Measurements from ENCODE around the gene KCNQ2. TPM values are rescaled to one million over a fixed set of nuclear protein-coding genes. Genes with fewer than 3 reads are reported as not detected.

KCNQ2 gene
- total RNA-seq, 4 donors from 2014 or later: not detected

GRCh38 chr20:63465380-63466249 lies 6.8 kb downstream of the KCNQ2 start:
- no peak for DNase-seq (ENCODE audit: low spot score in 2 of 2)

GRCh38 chr20:63464289-63464635 lies 8.2 kb downstream of the KCNQ2 start:
- TF ChIP-seq POLR2A (IDR thresholded peaks at IDR 0.05) (no peak), CTCF (IDR thresholded peaks at IDR 0.05) (no peak), EP300 (IDR thresholded peaks at IDR 0.05) (no peak)
- Histone ChIP-seq H3K27ac (no peak overlapping the region), H3K4me1 (no peaks in the 10 kb centered on the region), H3K27me3 (peaks cover 0 to 88% of the 10 kb centered on the region in 2 donors), H3K4me3 (no peak overlapping the region), H3K9me3 (no peaks in the 10 kb centered on the region), H3K36me3 (no peaks in the 10 kb centered on the region)
- WGBS, 2 donors: 81% methylated on average over 11 of the region's 12 CpGs
- no peak for DNase-seq (ENCODE audit: low spot score in 2 of 2)

More at GRCh38 chr20:63465380-63466249, 6.8 kb downstream of the KCNQ2 start:
- no peaks in the 10 kb centered on the region for H3K4me1 ChIP-seq
- H3K27me3 ChIP-seq: peaks cover 0 to 92% of the 10 kb centered on the region in 2 donors
- 82 to 83% methylated on average over 51 to 54 of the region's 56 CpGs for WGBS, 2 donors
- no peak for TF ChIP-seq EP300 (IDR thresholded peaks at IDR 0.05)
- no peaks in the 10 kb centered on the region for H3K9me3 ChIP-seq
- no peaks in the 10 kb centered on the region for H3K36me3 ChIP-seq
- H3K27ac ChIP-seq: no peak overlapping the region
- H3K4me3 ChIP-seq: no peak overlapping the region

GRCh38 chr20:63463400-63464288 lies 8.8 kb downstream of the KCNQ2 start:
- Histone ChIP-seq H3K4me1 (no peaks in the 10 kb centered on the region), H3K27me3 (peaks cover 0 to 84% of the 10 kb centered on the region in 2 donors)
- 31% methylated on average over 22 of the region's 22 CpGs for WGBS, 2 donors

DNA sequence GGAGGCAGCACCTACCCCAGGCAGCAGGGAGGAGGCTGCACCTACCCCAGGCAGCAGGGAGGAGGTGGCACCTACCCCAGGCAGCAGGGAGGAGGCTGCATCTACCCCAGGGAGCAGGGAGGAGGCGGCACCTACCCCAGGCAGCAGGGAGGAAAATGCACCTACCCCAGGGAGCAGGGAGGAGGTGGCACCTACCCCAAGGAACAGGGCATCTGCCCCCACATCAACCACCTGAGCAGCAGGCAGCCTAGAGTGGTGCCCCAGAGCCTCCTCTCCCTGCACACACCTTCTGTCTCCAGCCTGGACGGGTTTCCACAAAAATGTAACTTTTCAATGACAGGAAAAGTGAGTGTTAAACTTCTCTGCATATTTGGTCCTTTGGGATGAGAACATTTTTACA lies 10.2 kb downstream of the KCNQ2 start:
- Histone ChIP-seq H3K27ac (no peak overlapping the region), H3K9me3 (no peaks in the 10 kb centered on the region), H3K36me3 (no peaks in the 10 kb centered on the region), H3K27me3 (peaks cover 0 to 85% of the 10 kb centered on the region in 2 donors), H3K4me1 (no peaks in the 10 kb centered on the region), H3K4me3 (no peak overlapping the region)
- 56 to 89% methylated on average over 2 of the region's 2 CpGs for WGBS, 2 donors
- DNase-seq (ENCODE audit: low spot score in 2 of 2): no peak
- TF ChIP-seq POLR2A (IDR thresholded peaks at IDR 0.05) (no peak), CTCF (IDR thresholded peaks at IDR 0.05) (no peak), EP300 (IDR thresholded peaks at IDR 0.05) (no peak)

More at GRCh38 chr20:63463400-63464288, 8.8 kb downstream of the KCNQ2 start:
- TF ChIP-seq POLR2A (IDR thresholded peaks at IDR 0.05) (no peak), EP300 (IDR thresholded peaks at IDR 0.05) (no peak), CTCF (IDR thresholded peaks at IDR 0.05) (no peak)
- no peak overlapping the region for H3K4me3 ChIP-seq
- DNase-seq (ENCODE audit: low spot score in 2 of 2): no peak
- H3K36me3 ChIP-seq: no peaks in the 10 kb centered on the region
- H3K27ac ChIP-seq: no peak overlapping the region
- no peaks in the 10 kb centered on the region for H3K9me3 ChIP-seq

DNA sequence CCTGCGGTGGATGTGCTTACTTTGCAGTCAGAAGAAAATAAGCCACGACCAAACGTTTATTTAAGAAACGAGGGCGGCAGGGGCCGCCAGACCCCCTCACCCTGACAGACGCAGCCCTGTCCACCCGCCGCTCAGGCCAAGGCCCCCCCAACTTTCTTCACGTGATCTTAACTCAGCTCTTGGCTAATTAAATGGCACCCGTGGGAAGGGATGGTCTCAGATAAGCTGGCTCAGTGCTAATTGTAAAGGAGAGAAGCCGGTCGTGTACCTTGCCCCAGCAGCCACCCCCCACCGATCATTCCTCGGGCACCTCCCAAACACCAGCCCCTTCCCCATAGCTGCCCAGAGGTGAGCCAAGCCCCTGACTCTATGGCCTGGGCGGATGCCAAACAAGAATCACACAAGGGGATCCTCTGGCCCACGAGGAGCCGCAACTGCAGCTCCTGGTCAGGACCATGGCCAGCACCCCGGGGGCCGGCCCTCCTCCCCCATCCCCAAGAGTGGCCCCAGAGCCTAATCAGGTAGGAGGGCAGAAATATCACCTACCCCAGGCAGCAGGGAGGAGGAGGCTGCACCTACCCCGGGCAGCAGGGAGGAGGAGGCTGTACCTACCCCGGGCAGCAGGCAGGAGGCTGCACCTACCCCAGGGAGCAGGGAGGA lies 11.2 kb downstream of the KCNQ2 start:
- TF ChIP-seq POLR2A (IDR thresholded peaks at IDR 0.05) (no peak), CTCF (IDR thresholded peaks at IDR 0.05) (no peak), EP300 (IDR thresholded peaks at IDR 0.05) (no peak)
- DNase-seq (ENCODE audit: low spot score in 2 of 2): no peak
- Histone ChIP-seq H3K9me3 (no peaks in the 10 kb centered on the region), H3K4me1 (no peaks in the 10 kb centered on the region), H3K4me3 (no peak overlapping the region), H3K27ac (no peak overlapping the region), H3K36me3 (no peaks in the 10 kb centered on the region), H3K27me3 (peaks cover 0 to 86% of the 10 kb centered on the region in 2 donors)
- 35 to 38% methylated on average over 15 to 21 of the region's 22 CpGs for WGBS, 2 donors
